Measurements from ENCODE around the gene P2RX6.
"Not testable (repeated sequence)": the region's sequence is repeated elsewhere in the genome, so short reads cannot be mapped to it uniquely, and the experiment has no call there.

The P2RX6 gene

GRCh38 chr22:20970939-20971657, 43.9 kb upstream of the P2RX6 start:
- H3K27ac ChIP-seq: no peak overlapping the region

GRCh38 chr22:20972014-20972694, 42.8 kb upstream of the P2RX6 start:
- H3K27ac ChIP-seq: not testable (repeated sequence)

More at GRCh38 chr22:20970939-20971657, 43.9 kb upstream of the P2RX6 start:
- TF ChIP-seq CTCF (IDR thresholded peaks at IDR 0.05): no peak
- TF ChIP-seq ZFX (IDR thresholded peaks at IDR 0.05; ENCODE audit: borderline replicate concordance): no peak

GRCh38 chr22:20972933-20973577, 41.9 kb upstream of the P2RX6 start:
- TF ChIP-seq ZFX (IDR thresholded peaks at IDR 0.05; ENCODE audit: borderline replicate concordance) (no peak), CTCF (IDR thresholded peaks at IDR 0.05) (no peak)
- H3K27ac ChIP-seq: no peak overlapping the region

- TF ChIP-seq CTCF (IDR thresholded peaks at IDR 0.05): no peak
- no peak for TF ChIP-seq ZFX (IDR thresholded peaks at IDR 0.05; ENCODE audit: borderline replicate concordance)
- H3K27ac ChIP-seq: no peak overlapping the region
Measured at GRCh38 chr22:20973634-20974286, 41.2 kb upstream of the P2RX6 start.

GRCh38 chr22:20974336-20974955, 40.5 kb upstream of the P2RX6 start:
- H3K27ac ChIP-seq: no peak overlapping the region
- no peak for TF ChIP-seq CTCF (IDR thresholded peaks at IDR 0.05)
- no peak for TF ChIP-seq ZFX (IDR thresholded peaks at IDR 0.05; ENCODE audit: borderline replicate concordance)

GRCh38 chr22:20975541-20976290, 39.2 kb upstream of the P2RX6 start:
- no peak overlapping the region for H3K27ac ChIP-seq
- TF ChIP-seq ZFX (IDR thresholded peaks at IDR 0.05; ENCODE audit: borderline replicate concordance) (no peak), CTCF (IDR thresholded peaks at IDR 0.05) (no peak)
